Brain pericyte (primary cell): ENCODE results near the gene LOC128125822.
"Not testable (repeated sequence)": the region's sequence is repeated elsewhere in the genome, so short reads cannot be mapped to it uniquely, and the experiment has no call there.

Source experiments
- DNase-seq: peaks from one replicate; pipeline ENCODE4 v3.0.0-alpha.2; 2012; ENCODE audit warnings: low read depth, low spot score

LOC128125822 gene

GRCh38 chr6:63572044-63572746, at the start of gene LOC128125822, which contains the start of gene PTP4A1:
LOC128125822 (plus strand) TSS chr6:63572480.
PTP4A1 (plus strand) TSS chr6:63572480; CDS start chr6:63576881, 4,401 bp downstream.
- peak; percentile 96 for DNase-seq

GRCh38 chr6:63522911-63523287, 49.4 kb upstream of the LOC128125822 start:
- DNase-seq, result not testable (repeated sequence)

- no peak for DNase-seq
These were observed 48.6 kb upstream of the LOC128125822 start for GRCh38 chr6:63523630-63524029.

GRCh38 chr6:63525186-63525878, 46.9 kb upstream of the LOC128125822 start:
- DNase-seq, result no peak

GRCh38 chr6:63526931-63527330, 45.3 kb upstream of the LOC128125822 start:
- no peak for DNase-seq

- peak; percentile 94 for DNase-seq
These were observed 44.4 kb upstream of the LOC128125822 start for GRCh38 chr6:63527658-63528514.

GRCh38 chr6:63529498-63529897, 42.8 kb upstream of the LOC128125822 start:
- no peak for DNase-seq

GRCh38 chr6:63530182-63530581, 42.1 kb upstream of the LOC128125822 start:
- no peak for DNase-seq

GRCh38 chr6:63530991-63531390, 41.3 kb upstream of the LOC128125822 start:
- no peak for DNase-seq

- no peak for DNase-seq
These were observed 39.3 kb upstream of the LOC128125822 start for GRCh38 chr6:63533026-63533425.

GRCh38 chr6:63533952-63534351, 38.3 kb upstream of the LOC128125822 start:
- DNase-seq, result no peak

- no peak for DNase-seq
These were observed 34.9 kb upstream of the LOC128125822 start for GRCh38 chr6:63537201-63537958.

- no peak for DNase-seq
These were observed 34.4 kb upstream of the LOC128125822 start for GRCh38 chr6:63537959-63538300.

- DNase-seq, result no peak
These were observed 33.7 kb upstream of the LOC128125822 start for GRCh38 chr6:63538550-63538949.

- no peak for DNase-seq
These were observed 29.3 kb upstream of the LOC128125822 start for GRCh38 chr6:63543001-63543400.

- DNase-seq, result no peak
These were observed 28.3 kb upstream of the LOC128125822 start for GRCh38 chr6:63543982-63544381.

GRCh38 chr6:63546236-63546635, 26.0 kb upstream of the LOC128125822 start:
- no peak for DNase-seq

GRCh38 chr6:63546697-63547096, 25.6 kb upstream of the LOC128125822 start:
- DNase-seq, result no peak

- no peak for DNase-seq
These were observed 23.2 kb upstream of the LOC128125822 start for GRCh38 chr6:63549076-63549475.

- DNase-seq, result no peak
These were observed 19.1 kb upstream of the LOC128125822 start for GRCh38 chr6:63553208-63553607.

- no peak for DNase-seq
These were observed 18.4 kb upstream of the LOC128125822 start for GRCh38 chr6:63553900-63554299.

- DNase-seq, result no peak
These were observed 17.5 kb upstream of the LOC128125822 start for GRCh38 chr6:63554782-63555181.
